Activated naive CD8-positive, alpha-beta T cell treated with anti-CD3 and anti-CD28 coated beads, Interleukin-2, amount 50 U/mL, for 24 hours (primary cell): ENCODE results near the gene ADAMTS12.

Experiments used
- ATAC-seq: fragments of 150-1000 bp; cut with Tn5 transposase; one replicate; pipeline ENCODE4 v1.10.0; 2021
- DNase-seq: peaks from one replicate; pipeline ENCODE4 v3.0.0; 2021
- H3K27ac Mint-ChIP-seq: one replicate; pipeline ENCODE4 v1.8.0; 2021; ENCODE audit warnings: mild to moderate bottlenecking, mixed read lengths
- H3K27me3 Mint-ChIP-seq: one replicate; pipeline ENCODE4 v1.8.0; 2021; ENCODE audit warnings: mixed read lengths
- H3K36me3 Mint-ChIP-seq: one replicate; pipeline ENCODE4 v1.8.0; 2021; ENCODE audit warnings: low read depth, mixed read lengths
- H3K4me1 Mint-ChIP-seq: one replicate; pipeline ENCODE4 v1.8.0; 2021; ENCODE audit warnings: mixed read lengths
- H3K4me3 Mint-ChIP-seq: one replicate; pipeline ENCODE4 v1.8.0; 2021; ENCODE audit warnings: mild to moderate bottlenecking, moderate library complexity, mixed read lengths
- H3K9me3 Mint-ChIP-seq: one replicate; pipeline ENCODE4 v1.8.0; 2021; ENCODE audit warnings: mixed read lengths

ADAMTS12 gene

GRCh38 chr5:33604503-33604902 lies 287.3 kb downstream of the ADAMTS12 start:
- Mint-ChIP-seq H3K27ac (no peak overlapping the region), H3K36me3 (no peaks in the 10 kb centered on the region), H3K4me1 (no peaks in the 10 kb centered on the region), H3K4me3 (no peak overlapping the region), H3K9me3 (no peaks in the 10 kb centered on the region), H3K27me3 (no peaks in the 10 kb centered on the region)
- ATAC-seq, result no peak
- DNase-seq, result no peak

DNA sequence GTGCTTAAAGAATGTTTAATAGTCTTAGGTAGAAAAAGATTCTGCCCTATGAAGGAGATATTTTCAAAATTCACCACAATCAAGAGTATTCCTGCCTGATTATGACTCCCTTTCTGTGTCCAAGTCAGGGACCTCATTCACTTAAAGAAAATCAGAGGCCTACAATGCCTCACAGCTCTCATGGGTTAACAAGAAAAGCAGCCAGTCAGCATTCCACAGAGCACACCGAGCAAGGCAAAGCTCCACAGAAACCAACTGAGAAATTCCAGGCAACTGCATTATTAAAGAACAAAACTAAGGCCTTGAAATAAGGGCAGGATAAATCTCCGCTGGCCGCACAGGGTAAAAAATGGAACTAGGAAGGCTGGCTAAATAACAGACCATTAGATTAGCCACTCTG lies 289.9 kb downstream of the ADAMTS12 start:
- H3K4me3 Mint-ChIP-seq, result no peak overlapping the region
- no peaks in the 10 kb centered on the region for H3K4me1 Mint-ChIP-seq
- no peaks in the 10 kb centered on the region for H3K27me3 Mint-ChIP-seq
- ATAC-seq (no peak), DNase-seq (no peak)
- H3K9me3 Mint-ChIP-seq, result no peaks in the 10 kb centered on the region
- no peak overlapping the region for H3K27ac Mint-ChIP-seq
- no peaks in the 10 kb centered on the region for H3K36me3 Mint-ChIP-seq

DNA sequence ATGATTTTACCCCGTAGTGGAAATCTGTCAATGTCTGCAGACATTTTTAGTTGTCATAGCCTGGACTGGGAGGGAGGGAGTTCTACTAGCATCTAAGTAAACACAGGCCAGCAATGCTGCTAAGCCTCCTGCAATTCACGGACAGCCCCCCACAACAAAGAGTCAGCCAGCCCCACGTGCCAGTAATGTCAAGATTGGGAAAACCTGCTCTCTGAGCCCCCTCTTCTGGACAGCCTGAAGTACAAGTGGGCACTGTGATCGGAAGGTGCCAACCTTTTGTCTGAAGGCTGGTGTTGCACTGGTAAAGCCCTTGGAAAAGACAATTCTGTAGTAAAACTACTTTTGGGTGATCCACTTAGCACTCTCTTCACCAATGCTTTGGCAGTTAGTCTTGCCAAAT lies 296.5 kb downstream of the ADAMTS12 start:
- DNase-seq, result no peak
- H3K4me3 Mint-ChIP-seq, result no peak overlapping the region
- no peaks in the 10 kb centered on the region for H3K36me3 Mint-ChIP-seq
- H3K27me3 Mint-ChIP-seq, result peaks cover 4% of the 10 kb centered on the region
- no peak for ATAC-seq
- H3K9me3 Mint-ChIP-seq, result no peaks in the 10 kb centered on the region
- no peak overlapping the region for H3K27ac Mint-ChIP-seq
- H3K4me1 Mint-ChIP-seq, result no peaks in the 10 kb centered on the region

- H3K9me3 Mint-ChIP-seq, result no peaks in the 10 kb centered on the region
- H3K4me3 Mint-ChIP-seq, result no peak overlapping the region
- ATAC-seq (no peak), DNase-seq (no peak)
- H3K36me3 Mint-ChIP-seq, result no peaks in the 10 kb centered on the region
- no peaks in the 10 kb centered on the region for H3K4me1 Mint-ChIP-seq
- H3K27me3 Mint-ChIP-seq, result peaks cover 5% of the 10 kb centered on the region
- no peak overlapping the region for H3K27ac Mint-ChIP-seq
Observed at GRCh38 chr5:33594006-33594405, 297.8 kb downstream of the ADAMTS12 start.

- Mint-ChIP-seq H3K27me3 (peaks cover 5% of the 10 kb centered on the region), H3K4me1 (no peaks in the 10 kb centered on the region), H3K36me3 (no peaks in the 10 kb centered on the region), H3K4me3 (no peak overlapping the region), H3K9me3 (no peaks in the 10 kb centered on the region), H3K27ac (no peak overlapping the region)
- ATAC-seq (no peak), DNase-seq (no peak)
Observed at GRCh38 chr5:33592245-33592644, 299.5 kb downstream of the ADAMTS12 start.

- no peak overlapping the region for H3K27ac Mint-ChIP-seq
- no peaks in the 10 kb centered on the region for H3K9me3 Mint-ChIP-seq
- no peak overlapping the region for H3K4me3 Mint-ChIP-seq
- no peaks in the 10 kb centered on the region for H3K4me1 Mint-ChIP-seq
- no peaks in the 10 kb centered on the region for H3K36me3 Mint-ChIP-seq
- H3K27me3 Mint-ChIP-seq, result peaks cover 5% of the 10 kb centered on the region
- ATAC-seq (no peak), DNase-seq (peak; percentile 54)
Observed at GRCh38 chr5:33588654-33589372, 303.0 kb downstream of the ADAMTS12 start.

DNA sequence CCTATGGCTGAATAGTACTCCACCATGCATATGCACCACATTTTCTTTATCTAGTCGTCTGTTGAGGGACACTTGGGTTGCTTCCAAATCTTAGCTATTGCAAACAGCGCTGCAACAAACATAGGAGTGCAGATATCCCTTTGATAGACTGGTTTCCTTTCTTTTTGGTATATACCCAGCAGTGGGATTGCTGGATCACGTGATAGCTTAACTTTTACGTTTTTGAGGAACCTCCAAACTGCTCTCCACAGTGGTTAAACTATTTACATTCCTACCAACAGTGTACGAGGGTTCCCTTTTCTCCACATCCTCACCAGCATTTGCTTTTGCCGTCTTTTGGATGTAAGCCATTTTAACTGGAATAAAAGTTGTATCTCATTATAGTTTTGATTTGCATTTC lies 308.5 kb downstream of the ADAMTS12 start:
- Mint-ChIP-seq H3K4me1 (no peaks in the 10 kb centered on the region), H3K9me3 (no peaks in the 10 kb centered on the region), H3K36me3 (no peaks in the 10 kb centered on the region), H3K27me3 (peaks cover 3% of the 10 kb centered on the region), H3K4me3 (no peak overlapping the region), H3K27ac (no peak overlapping the region)
- ATAC-seq (no peak), DNase-seq (no peak)

DNA sequence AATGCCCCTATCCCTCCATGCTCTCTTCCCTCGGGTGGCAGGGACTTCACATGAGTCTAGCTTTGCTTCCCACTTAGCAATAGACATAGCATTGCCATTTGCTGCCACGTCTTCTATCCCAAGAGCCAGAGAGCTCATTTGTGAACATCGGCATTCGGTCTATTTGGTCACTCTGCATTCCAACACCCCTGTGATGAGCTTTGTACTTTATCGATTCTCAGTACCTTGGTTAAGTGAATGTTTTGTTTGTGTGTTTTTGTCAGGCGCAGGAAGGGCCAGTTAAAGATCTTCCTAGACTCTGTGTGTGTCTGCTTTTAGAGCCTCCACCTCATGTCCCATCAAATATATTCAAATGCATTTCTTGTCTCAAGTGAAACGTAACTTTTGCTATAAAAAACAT lies 309.4 kb downstream of the ADAMTS12 start:
- Mint-ChIP-seq H3K9me3 (no peaks in the 10 kb centered on the region), H3K4me3 (no peak overlapping the region)

DNA sequence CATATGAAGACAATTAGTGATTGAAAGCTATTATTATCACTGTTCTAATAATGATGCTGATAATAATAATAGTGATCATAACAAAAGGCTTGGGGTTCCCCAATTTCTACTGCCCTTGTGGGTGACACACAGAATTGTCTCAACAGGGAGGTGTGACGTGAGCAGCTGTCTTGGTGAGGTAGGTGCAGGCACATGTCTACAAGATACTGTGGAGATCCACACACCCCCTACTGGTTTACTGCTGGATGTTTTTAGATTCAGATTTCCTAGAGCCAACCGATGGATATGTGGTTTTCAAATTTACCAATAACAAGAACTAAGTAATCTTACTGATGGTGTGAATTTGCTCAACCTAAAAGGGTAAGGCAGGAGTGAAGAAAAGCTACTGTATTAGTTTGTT lies 312.0 kb downstream of the ADAMTS12 start:
- H3K9me3 Mint-ChIP-seq, result no peaks in the 10 kb centered on the region
- no peaks in the 10 kb centered on the region for H3K4me1 Mint-ChIP-seq
- H3K27ac Mint-ChIP-seq, result no peak overlapping the region
- H3K27me3 Mint-ChIP-seq, result peaks cover 3% of the 10 kb centered on the region
- no peak overlapping the region for H3K4me3 Mint-ChIP-seq
- ATAC-seq, result no peak
- H3K36me3 Mint-ChIP-seq, result no peaks in the 10 kb centered on the region
- DNase-seq, result no peak

More for the DNA sequence above, 309.4 kb downstream of the ADAMTS12 start:
- no peaks in the 10 kb centered on the region for H3K4me1 Mint-ChIP-seq
- no peak for DNase-seq
- H3K36me3 Mint-ChIP-seq, result no peaks in the 10 kb centered on the region
- H3K27ac Mint-ChIP-seq, result no peak overlapping the region
- H3K27me3 Mint-ChIP-seq, result peaks cover 3% of the 10 kb centered on the region
- ATAC-seq, result no peak

DNA sequence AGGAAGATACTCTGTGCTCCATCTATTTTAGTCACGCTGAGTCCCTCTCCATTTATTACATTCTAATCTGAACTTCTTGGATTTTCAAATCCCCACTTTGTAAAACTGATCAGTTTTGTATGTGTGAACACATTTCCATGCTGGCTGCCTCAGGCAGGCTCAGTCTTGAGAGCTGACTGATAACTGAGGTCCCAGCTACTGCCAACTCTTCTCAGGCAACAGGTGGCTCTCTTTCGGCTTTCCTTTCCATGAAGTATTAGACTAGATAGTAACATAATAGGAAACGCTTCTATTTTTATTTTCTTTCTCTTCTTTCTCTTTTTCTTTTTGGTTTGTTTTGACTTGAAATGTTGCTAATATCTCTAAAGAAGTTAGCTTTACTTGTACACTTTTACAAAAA lies 312.6 kb downstream of the ADAMTS12 start:
- Mint-ChIP-seq H3K4me3 (no peak overlapping the region), H3K27me3 (peaks cover 3% of the 10 kb centered on the region), H3K4me1 (no peaks in the 10 kb centered on the region), H3K9me3 (no peaks in the 10 kb centered on the region), H3K27ac (no peak overlapping the region), H3K36me3 (no peaks in the 10 kb centered on the region)
- no peak for ATAC-seq
- DNase-seq, result no peak

GRCh38 chr5:33576726-33577590 lies 314.8 kb downstream of the ADAMTS12 start:
- Mint-ChIP-seq H3K4me1 (no peaks in the 10 kb centered on the region), H3K36me3 (no peaks in the 10 kb centered on the region)
- ATAC-seq, result no peak

DNA sequence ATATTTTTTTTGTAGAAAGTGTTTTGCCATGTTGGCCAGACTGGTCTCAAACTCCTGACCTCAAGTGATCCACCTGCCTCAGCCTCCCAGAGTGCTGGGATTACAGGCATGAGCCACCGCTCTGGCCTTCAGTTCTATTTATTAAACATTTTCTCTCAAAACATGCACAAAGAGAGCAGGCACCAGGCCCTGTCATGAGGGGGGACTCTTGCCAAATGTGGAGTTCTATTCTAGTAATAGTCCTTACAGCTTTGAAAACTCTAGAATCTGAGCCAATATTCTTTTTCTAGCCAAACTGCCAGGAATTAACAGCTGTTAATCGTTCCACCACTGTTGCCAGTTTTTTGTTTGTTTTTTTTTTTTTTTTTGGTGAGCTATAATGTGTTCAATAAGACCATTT lies 326.5 kb downstream of the ADAMTS12 start:
- no peaks in the 10 kb centered on the region for H3K4me1 Mint-ChIP-seq
- H3K9me3 Mint-ChIP-seq, result no peaks in the 10 kb centered on the region
- ATAC-seq (no peak), DNase-seq (no peak)
- no peak overlapping the region for H3K27ac Mint-ChIP-seq
- H3K36me3 Mint-ChIP-seq, result no peaks in the 10 kb centered on the region
- no peaks in the 10 kb centered on the region for H3K27me3 Mint-ChIP-seq
- H3K4me3 Mint-ChIP-seq, result no peak overlapping the region

More at GRCh38 chr5:33576726-33577590, 314.8 kb downstream of the ADAMTS12 start:
- DNase-seq, result no peak
- Mint-ChIP-seq H3K27ac (no peak overlapping the region), H3K9me3 (no peaks in the 10 kb centered on the region), H3K27me3 (peaks cover 2% of the 10 kb centered on the region), H3K4me3 (no peak overlapping the region)

DNA sequence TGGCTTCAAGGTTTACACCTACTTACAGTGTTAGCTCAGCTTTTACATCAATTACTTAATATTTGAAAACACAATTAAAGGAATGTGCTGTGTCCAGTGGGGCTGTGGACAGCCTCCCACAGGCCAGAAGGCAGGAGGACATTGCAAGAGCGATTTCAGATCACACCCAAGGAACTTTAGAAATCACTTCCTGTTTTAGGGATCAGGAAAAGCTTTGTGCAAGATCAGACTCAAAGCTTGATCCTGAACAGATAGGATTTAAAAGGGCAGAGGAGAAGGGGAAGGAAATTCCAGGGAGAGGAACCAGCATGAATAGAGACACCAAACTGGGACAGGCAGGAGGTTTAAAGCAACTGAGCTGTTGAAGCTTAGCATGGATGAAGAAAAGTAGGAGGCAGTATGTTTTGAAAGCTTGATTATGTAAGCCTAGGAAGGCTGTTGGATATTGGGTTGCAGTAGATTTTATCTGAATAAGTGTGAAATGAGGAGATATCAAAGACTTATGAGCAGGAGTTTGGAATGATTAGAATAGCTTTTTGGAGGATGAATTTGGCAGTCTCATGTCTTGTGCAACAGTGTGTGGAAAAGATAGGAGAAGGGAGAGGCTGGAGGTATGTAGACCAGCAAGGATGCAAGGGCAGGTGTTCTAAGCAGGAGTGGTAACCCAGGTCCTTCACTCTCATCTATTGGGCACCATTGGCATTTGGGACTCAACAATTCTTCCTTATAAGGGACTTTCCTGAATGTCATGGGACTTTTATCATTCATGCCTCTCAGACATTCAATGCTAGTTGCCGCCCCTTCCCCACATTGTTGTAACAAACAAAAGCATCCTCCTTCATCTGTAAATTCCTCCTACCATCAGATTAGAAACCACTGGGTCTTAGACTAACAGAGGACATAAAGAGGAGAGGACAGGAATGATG lies 327.5 kb downstream of the ADAMTS12 start:
- H3K4me3 Mint-ChIP-seq, result no peak overlapping the region
- no peak overlapping the region for H3K27ac Mint-ChIP-seq
- H3K4me1 Mint-ChIP-seq, result no peaks in the 10 kb centered on the region
- DNase-seq (no peak), ATAC-seq (no peak)
- no peaks in the 10 kb centered on the region for H3K36me3 Mint-ChIP-seq
- no peaks in the 10 kb centered on the region for H3K27me3 Mint-ChIP-seq
- H3K9me3 Mint-ChIP-seq, result no peaks in the 10 kb centered on the region

- no peak for ATAC-seq
- no peak for DNase-seq
- H3K4me1 Mint-ChIP-seq, result no peaks in the 10 kb centered on the region
- no peak overlapping the region for H3K4me3 Mint-ChIP-seq
- no peaks in the 10 kb centered on the region for H3K9me3 Mint-ChIP-seq
- H3K27ac Mint-ChIP-seq, result no peak overlapping the region
- H3K36me3 Mint-ChIP-seq, result no peaks in the 10 kb centered on the region
- no peaks in the 10 kb centered on the region for H3K27me3 Mint-ChIP-seq
Observed at GRCh38 chr5:33563530-33563929, 328.3 kb downstream of the ADAMTS12 start.
